HFFc6 (cell line): ENCODE data around the gene RBMS1. TPM values are rescaled to one million over a fixed set of nuclear protein-coding genes. Genes with fewer than 3 reads are reported as not detected.

ENCODE experiments used
- DNase-seq: peaks from one replicate; pipeline ENCODE4 v3.0.0-alpha.2; 2018
- H3K27ac Mint-ChIP-seq: 2 replicates; pipeline ENCODE4 v1.8.0; 2020; ENCODE audit warnings: mild to moderate bottlenecking, mixed read lengths
- H3K27me3 Mint-ChIP-seq: 2 replicates; pipeline ENCODE4 v1.8.0; 2021; ENCODE audit warnings: mild to moderate bottlenecking, moderate library complexity, mixed read lengths; ENCODE audit not compliant: insufficient read depth
- H3K36me3 Mint-ChIP-seq: 2 replicates; pipeline ENCODE4 v1.8.0; 2021; ENCODE audit warnings: low read depth, mixed read lengths
- H3K4me1 Mint-ChIP-seq: 2 replicates; pipeline ENCODE4 v1.8.0; 2020; ENCODE audit warnings: low read depth, mixed read lengths
- H3K4me3 Mint-ChIP-seq: 2 replicates; pipeline ENCODE4 v1.8.0; 2020; ENCODE audit warnings: mild to moderate bottlenecking, moderate library complexity, mixed read lengths
- H3K9me3 Mint-ChIP-seq: 2 replicates; pipeline ENCODE4 v1.8.0; 2020; ENCODE audit warnings: mild to moderate bottlenecking, mixed read lengths
- total RNA-seq, 6 experiments: library from RNA; stranded (reverse); fragmentation: NEBNext Ultra II Directional; extraction: Animal tissue kit (Norgen Biotek cat#: 25700); gene quantifications; 2 replicates in 1 of 6; 3 replicates in 5 of 6; pipeline ENCODE4 v1.2.3, GENCODE V29; 2021
- TF ChIP-seq, protein P1 (sequence below): fragments of 200-600 bp; sonication (generic); IDR thresholded peaks from 2 replicates; pipeline ENCODE4 v1.5.0; 2021; ENCODE audit warnings: antibody characterized with exemption, mild to moderate bottlenecking

RBMS1 gene
- total RNA-seq, 6 experiments from 2014 or later = 88.7 to 111 (median 96.1) TPM

DNA sequence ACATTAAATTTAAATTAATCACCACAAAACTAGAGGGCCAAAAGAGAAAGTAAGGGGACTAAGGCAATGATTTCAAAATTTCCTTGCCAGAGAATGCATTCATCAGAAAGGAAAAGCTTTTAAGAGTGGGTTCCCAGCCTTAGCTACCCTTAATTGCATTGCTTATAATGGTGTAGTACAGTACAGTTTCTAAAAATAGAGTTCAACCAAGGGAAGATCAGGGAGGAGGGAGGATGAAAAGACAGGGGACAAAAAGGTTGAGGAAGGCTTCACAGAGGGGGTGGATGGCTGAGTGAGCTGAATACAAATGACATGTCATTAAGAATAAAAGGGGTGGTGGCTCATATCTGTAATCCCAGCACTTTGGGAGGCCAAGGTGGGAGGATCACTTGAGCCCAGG lies 119.9 kb downstream of the RBMS1 start:
- no peaks in the 10 kb centered on the region; the same call in 1 of the 2 replicates for H3K27me3 Mint-ChIP-seq
- TF ChIP-seq, protein P1, sequence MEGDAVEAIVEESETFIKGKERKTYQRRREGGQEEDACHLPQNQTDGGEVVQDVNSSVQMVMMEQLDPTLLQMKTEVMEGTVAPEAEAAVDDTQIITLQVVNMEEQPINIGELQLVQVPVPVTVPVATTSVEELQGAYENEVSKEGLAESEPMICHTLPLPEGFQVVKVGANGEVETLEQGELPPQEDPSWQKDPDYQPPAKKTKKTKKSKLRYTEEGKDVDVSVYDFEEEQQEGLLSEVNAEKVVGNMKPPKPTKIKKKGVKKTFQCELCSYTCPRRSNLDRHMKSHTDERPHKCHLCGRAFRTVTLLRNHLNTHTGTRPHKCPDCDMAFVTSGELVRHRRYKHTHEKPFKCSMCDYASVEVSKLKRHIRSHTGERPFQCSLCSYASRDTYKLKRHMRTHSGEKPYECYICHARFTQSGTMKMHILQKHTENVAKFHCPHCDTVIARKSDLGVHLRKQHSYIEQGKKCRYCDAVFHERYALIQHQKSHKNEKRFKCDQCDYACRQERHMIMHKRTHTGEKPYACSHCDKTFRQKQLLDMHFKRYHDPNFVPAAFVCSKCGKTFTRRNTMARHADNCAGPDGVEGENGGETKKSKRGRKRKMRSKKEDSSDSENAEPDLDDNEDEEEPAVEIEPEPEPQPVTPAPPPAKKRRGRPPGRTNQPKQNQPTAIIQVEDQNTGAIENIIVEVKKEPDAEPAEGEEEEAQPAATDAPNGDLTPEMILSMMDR = no peak
- no peak for DNase-seq
- H3K4me1 Mint-ChIP-seq = peaks cover 100% of the 10 kb centered on the region
- H3K36me3 Mint-ChIP-seq = peaks cover 28% of the 10 kb centered on the region
- H3K9me3 Mint-ChIP-seq = no peaks in the 10 kb centered on the region
- H3K27ac Mint-ChIP-seq = peak overlapping the region; percentile 77
- H3K4me3 Mint-ChIP-seq = peak overlapping the region; percentile 43

DNA sequence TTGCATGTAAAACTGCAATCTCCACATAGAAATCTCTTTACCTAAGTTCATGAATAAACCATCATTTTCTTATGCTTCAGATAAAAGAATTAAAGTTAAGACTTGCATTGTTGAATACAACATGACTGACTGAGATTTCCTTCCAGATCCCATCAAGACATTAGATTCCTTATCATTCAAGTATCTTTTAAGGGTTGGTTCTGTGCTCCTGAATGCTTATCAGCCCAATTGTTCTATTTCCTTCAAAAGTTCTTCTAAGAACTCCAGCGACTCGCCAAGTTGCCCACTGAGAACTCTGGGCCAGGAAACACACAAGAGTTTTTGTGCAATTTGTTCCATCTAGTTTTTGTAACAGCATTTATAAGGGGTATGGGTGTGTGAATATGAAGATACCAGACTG lies 120.3 kb downstream of the RBMS1 start:
- TF ChIP-seq, protein P1 = no peak
- Mint-ChIP-seq H3K27ac (peak overlapping the region; percentile 77), H3K4me3 (peak overlapping the region; percentile 43), H3K27me3 (no peaks in the 10 kb centered on the region; the same call in 1 of the 2 replicates), H3K4me1 (peaks cover 100% of the 10 kb centered on the region), H3K36me3 (peaks cover 28% of the 10 kb centered on the region), H3K9me3 (no peaks in the 10 kb centered on the region)
- DNase-seq = no peak

DNA sequence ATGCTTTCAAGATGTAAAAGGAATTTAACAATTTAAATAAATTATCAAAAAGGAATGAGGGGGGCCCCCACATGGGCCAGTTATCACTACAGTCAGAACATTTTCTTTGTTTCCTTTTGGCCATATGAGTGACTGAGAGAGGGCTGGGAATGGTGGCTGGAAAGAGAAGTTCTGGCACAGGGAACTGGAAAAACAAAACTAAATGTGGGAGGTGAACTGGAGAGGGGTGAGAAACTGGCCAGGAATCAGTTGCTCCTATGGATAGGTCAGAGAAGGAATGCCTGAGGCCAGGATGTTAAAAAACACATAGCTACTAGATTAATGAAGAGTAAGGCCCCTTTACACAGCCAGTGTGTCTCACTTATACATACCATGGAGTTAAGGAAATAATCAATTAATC lies 121.0 kb downstream of the RBMS1 start:
- DNase-seq = no peak
- TF ChIP-seq, protein P1 = no peak
- peak overlapping the region; percentile 29 for H3K4me3 Mint-ChIP-seq
- H3K4me1 Mint-ChIP-seq = peaks cover 100% of the 10 kb centered on the region
- no peaks in the 10 kb centered on the region; the same call in 1 of the 2 replicates for H3K27me3 Mint-ChIP-seq
- peaks cover 28% of the 10 kb centered on the region for H3K36me3 Mint-ChIP-seq
- H3K27ac Mint-ChIP-seq = peak overlapping the region; percentile 77
- no peaks in the 10 kb centered on the region for H3K9me3 Mint-ChIP-seq

DNA sequence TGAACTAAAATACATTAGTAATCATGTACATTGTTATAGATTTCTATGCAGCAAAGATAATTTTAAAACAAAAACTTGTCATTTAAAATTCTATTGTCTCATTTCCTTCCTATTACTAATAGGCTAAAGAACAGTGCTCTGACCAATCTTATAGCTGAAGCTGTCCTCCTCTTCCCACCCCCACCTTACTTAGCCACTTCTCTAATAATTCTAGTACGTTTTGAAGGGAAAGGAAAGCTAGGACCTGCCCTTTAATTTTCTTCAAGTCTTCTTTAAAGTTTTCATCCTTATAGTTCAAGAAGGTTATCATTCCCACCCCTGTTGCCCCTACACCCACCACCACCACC lies 121.6 kb downstream of the RBMS1 start:
- no peaks in the 10 kb centered on the region for H3K9me3 Mint-ChIP-seq
- H3K4me1 Mint-ChIP-seq = peaks cover 100% of the 10 kb centered on the region
- no peak for DNase-seq

DNA sequence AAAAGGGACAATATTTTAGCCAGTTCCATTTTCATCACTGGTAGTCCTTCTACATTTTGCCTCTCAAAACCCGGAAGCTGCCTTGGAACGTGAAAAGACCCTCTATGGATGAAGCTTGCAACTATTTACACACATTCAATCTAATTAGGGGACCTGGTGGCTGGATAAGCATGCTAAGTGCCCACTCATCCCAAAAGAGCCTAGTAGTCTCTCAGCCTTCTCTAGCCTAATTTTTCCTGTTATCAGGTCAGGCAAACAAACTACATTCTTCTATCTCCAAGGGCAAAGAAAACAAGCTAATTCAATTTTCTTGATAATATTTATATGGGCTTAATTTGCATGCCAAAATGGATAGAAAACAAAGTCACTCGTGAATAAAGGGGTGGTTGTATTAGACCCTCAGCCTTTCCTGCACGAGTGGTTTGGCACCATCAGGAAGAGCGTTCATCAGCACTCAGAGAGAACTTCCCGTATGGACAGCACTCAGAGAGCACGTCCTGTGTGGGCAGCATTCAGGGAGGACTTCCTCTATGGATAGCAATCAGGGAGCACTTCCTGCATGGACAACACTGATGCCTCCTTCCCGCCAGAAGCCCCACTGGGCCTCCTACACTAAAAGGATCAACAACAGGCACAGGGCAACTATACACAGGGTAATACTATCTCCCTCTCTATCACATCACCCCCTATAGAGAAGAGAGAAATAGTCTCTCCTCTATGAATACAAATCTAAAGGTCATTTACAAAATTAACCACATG lies 122.2 kb downstream of the RBMS1 start:
- no peak for DNase-seq
- Mint-ChIP-seq H3K9me3 (no peaks in the 10 kb centered on the region), H3K27me3 (no peaks in the 10 kb centered on the region; the same call in 1 of the 2 replicates), H3K4me3 (peak overlapping the region; percentile 51), H3K27ac (peak overlapping the region; percentile 77), H3K36me3 (peaks cover 28% of the 10 kb centered on the region), H3K4me1 (peaks cover 100% of the 10 kb centered on the region)
- TF ChIP-seq, protein P1 = no peak

More for the DNA sequence above, 121.6 kb downstream of the RBMS1 start:
- Mint-ChIP-seq H3K4me3 (peak overlapping the region; percentile 51; the same call in 1 of the 2 replicates), H3K27ac (peak overlapping the region; percentile 77), H3K36me3 (peaks cover 28% of the 10 kb centered on the region), H3K27me3 (no peaks in the 10 kb centered on the region; the same call in 1 of the 2 replicates)
- TF ChIP-seq, protein P1 = no peak
